Measurements from ENCODE around the gene EIF3J. TPM values are rescaled to one million over a fixed set of nuclear protein-coding genes. Genes with fewer than 3 reads are reported as not detected.

EIF3J gene, protein sequence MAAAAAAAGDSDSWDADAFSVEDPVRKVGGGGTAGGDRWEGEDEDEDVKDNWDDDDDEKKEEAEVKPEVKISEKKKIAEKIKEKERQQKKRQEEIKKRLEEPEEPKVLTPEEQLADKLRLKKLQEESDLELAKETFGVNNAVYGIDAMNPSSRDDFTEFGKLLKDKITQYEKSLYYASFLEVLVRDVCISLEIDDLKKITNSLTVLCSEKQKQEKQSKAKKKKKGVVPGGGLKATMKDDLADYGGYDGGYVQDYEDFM
- 38.2 and 39.0 TPM in 2 replicates for total RNA-seq (2014; rRNA removed)
- Bru-seq, nascent RNA, result percentile 94 among the genes with signal in this experiment
- BruChase-seq, experiment 1, labeled RNA remaining after a 6-hour chase, result percentile 95 among the genes with signal in this experiment
- BruChase-seq, experiment 2, labeled RNA remaining after a 2-hour chase, result percentile 95 among the genes with signal in this experiment
- long read RNA-seq, transcript EIF3J-201 (8 exons, 2,569 nt), result major isoform, 33 of 122 reads
- long read RNA-seq, partial matches to known transcripts, result 62 of 122 reads
- long read RNA-seq, other reads (novel, unspliced or antisense), result 26 of 122 reads

DNA sequence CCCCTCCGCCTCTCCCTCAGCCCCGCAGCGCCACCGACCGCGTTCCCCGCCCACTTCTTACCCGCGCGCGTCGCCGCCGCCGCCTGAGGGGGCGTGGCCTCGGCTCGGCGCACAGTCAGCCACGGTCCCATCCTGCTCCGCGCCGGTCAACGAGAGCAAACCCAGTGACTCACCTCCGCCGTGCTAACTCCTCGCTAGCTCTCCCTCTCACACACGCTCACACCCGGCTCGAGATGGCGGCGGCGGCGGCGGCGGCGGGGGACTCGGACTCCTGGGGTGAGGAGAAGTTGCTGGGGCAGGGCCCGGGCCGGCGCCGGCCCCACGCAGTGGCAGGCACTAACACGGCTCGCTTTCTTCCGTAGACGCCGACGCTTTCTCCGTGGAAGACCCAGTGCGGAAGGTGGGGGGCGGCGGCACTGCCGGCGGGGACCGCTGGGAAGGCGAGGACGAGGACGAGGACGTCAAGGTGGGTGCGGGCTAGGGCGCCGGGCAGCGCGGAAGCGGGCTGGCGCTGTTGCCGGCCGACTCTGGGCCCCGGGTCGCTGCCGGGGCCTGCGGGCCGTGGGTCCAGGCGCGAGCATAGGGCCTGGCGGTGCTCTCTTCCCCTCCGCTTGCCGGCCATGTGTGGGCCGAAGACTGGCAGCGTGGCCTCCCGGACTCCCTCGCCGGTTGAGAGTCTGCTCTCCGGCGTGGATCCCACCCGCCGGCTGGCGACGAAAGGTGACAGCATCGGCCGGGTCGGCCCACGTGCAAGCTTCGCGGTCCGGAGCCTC is at the start of gene EIF3J:
Gene EIF3J (plus strand): TSS at position 186 of the 773 bp plus-strand sequence. CDS start 48 bp downstream, at position 234.
- Histone ChIP-seq H3K79me2 (ENCODE audit: low read length) (peaks cover 65% of the 10 kb centered on the region), H3K9me3 (ENCODE audit: low read length) (no peaks in the 10 kb centered on the region), H3K4me1 (ENCODE audit: insufficient read depth, low read length) (peaks cover 33% of the 10 kb centered on the region), H3K9me2 (replicated peaks; ENCODE audit: low read length) (no peaks in the 10 kb centered on the region), H3K4me3 (ENCODE audit: low read length) (peak within 1 kb of the TSS; percentile 78), H3K27ac (ENCODE audit: low read length) (peak within 1 kb of the TSS; percentile 85), H4K20me1 (ENCODE audit: low read length) (peaks cover 34% of the 10 kb centered on the region), H3K36me3 (ENCODE audit: low read depth, low read length) (peaks cover 22% of the 10 kb centered on the region), H3K9ac (ENCODE audit: low read length) (peak within 1 kb of the TSS; percentile 98), H3K4me2 (ENCODE audit: low read length) (peak within 1 kb of the TSS; percentile 94), H3K27me3 (ENCODE audit: low read length) (no peaks in the 10 kb centered on the region), H2AFZ (ENCODE audit: low read length) (peak within 1 kb of the TSS; percentile 75), H3F3A (ENCODE audit: low read length, unreplicated experiment) (no peaks in the 10 kb centered on the region)
- TF ChIP-seq EZH2 (IDR thresholded peaks at IDR 0.05; ENCODE audit: low read length, unreplicated experiment) (no peak), EZH2phosphoT487 (IDR thresholded peaks at IDR 0.05; ENCODE audit: borderline replicate concordance, low read length) (no peak)
- TF ChIP-seq, protein P1, sequence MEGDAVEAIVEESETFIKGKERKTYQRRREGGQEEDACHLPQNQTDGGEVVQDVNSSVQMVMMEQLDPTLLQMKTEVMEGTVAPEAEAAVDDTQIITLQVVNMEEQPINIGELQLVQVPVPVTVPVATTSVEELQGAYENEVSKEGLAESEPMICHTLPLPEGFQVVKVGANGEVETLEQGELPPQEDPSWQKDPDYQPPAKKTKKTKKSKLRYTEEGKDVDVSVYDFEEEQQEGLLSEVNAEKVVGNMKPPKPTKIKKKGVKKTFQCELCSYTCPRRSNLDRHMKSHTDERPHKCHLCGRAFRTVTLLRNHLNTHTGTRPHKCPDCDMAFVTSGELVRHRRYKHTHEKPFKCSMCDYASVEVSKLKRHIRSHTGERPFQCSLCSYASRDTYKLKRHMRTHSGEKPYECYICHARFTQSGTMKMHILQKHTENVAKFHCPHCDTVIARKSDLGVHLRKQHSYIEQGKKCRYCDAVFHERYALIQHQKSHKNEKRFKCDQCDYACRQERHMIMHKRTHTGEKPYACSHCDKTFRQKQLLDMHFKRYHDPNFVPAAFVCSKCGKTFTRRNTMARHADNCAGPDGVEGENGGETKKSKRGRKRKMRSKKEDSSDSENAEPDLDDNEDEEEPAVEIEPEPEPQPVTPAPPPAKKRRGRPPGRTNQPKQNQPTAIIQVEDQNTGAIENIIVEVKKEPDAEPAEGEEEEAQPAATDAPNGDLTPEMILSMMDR (conservative IDR thresholded peaks at IDR 0.05; ENCODE audit: low read depth, low read length), result no peak
- ChIA-PET CTCF (interaction anchor here (1.1 kb wide), 2 partner anchors 9 to 192 kb away, joined by 4 to 7 read pairs; no protein-coding TSS in a partner anchor), POLR2A (ENCODE audit: unreplicated experiment) (interaction anchor here (0.5 to 1.2 kb wide), 9 partner anchors 9 to 1446 kb away, joined by 3 to 9 read pairs (median 6); partner anchors contain the start of gene CTDSPL2)
- ATAC-seq (peak; percentile 89), DNase-seq (peak; percentile 97)
- BruUV-seq (replicated peaks), result no TSS peak
- intact Hi-C loops (cut with micrococcal nuclease), result loop anchor here (5.0 kb wide), 1 partner anchor 110 kb away; the partner anchor contains the start of gene CTDSPL2

DNA sequence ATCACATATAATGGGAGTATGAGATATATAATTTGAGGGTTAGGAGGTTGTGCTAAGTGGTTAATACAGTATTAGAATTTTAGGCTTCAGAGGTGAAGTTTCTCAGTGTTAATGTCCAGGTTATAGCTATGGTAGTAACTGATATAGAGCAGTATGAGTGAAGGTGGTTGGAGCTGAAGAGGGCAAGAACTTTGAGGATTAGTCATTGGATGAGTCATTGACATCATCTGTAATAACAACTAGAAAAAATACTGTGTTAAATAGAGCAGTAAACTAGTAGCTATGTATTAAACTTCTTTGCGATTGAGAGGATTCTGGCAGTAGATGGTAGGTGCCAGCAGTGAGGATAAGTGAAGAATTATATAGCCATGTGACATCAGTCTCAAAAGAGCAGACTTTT is 47.5 kb upstream of the EIF3J start:
- H3K79me2 ChIP-seq (ENCODE audit: low read length), result peaks cover 12% of the 10 kb centered on the region
- H3K9ac ChIP-seq (ENCODE audit: low read length), result no peak overlapping the region
- DNase-seq, result peak; percentile 87
- TF ChIP-seq, protein P1 (conservative IDR thresholded peaks at IDR 0.05; ENCODE audit: low read depth, low read length), result no peak
- TF ChIP-seq EZH2 (IDR thresholded peaks at IDR 0.05; ENCODE audit: low read length, unreplicated experiment) (no peak), EZH2phosphoT487 (IDR thresholded peaks at IDR 0.05; ENCODE audit: borderline replicate concordance, low read length) (no peak)
- H3K9me3 ChIP-seq (ENCODE audit: low read length), result no peaks in the 10 kb centered on the region
- intact Hi-C loops (cut with micrococcal nuclease), result no loop called here
- H3K36me3 ChIP-seq (ENCODE audit: low read depth, low read length), result peaks cover 30% of the 10 kb centered on the region; the same call in 1 of the 2 replicates
- ATAC-seq, result peak; percentile 91
- BruUV-seq (replicated peaks), result no TSS peak
- no peak overlapping the region for H2AFZ ChIP-seq (ENCODE audit: low read length)
- peaks cover 28% of the 10 kb centered on the region for H3K4me1 ChIP-seq (ENCODE audit: insufficient read depth, low read length)
- peaks cover 13% of the 10 kb centered on the region for H3F3A ChIP-seq (ENCODE audit: low read length, unreplicated experiment)
- H3K27me3 ChIP-seq (ENCODE audit: low read length), result no peaks in the 10 kb centered on the region
- no peak overlapping the region for H3K4me3 ChIP-seq (ENCODE audit: low read length)
- H3K27ac ChIP-seq (ENCODE audit: low read length), result peak overlapping the region; percentile 33
- ChIA-PET POLR2A (ENCODE audit: unreplicated experiment) (interaction anchor here (0.8 to 1.0 kb wide), 2 partner anchors 48 to 63 kb away, joined by 5 to 7 read pairs; partner anchors contain the start of gene EIF3J), CTCF (interaction anchor here (1.0 to 1.9 kb wide), 3 partner anchors 12 to 201 kb away, joined by 3 to 12 read pairs (median 4); partner anchors contain the start of gene CTDSPL2)
- H3K9me2 ChIP-seq (replicated peaks; ENCODE audit: low read length), result no peaks in the 10 kb centered on the region
- peak overlapping the region; percentile 35 for H3K4me2 ChIP-seq (ENCODE audit: low read length)
- H4K20me1 ChIP-seq (ENCODE audit: low read length), result peaks cover 10% of the 10 kb centered on the region

All from PC-3 (cell line).